GDM1 (cell line): ENCODE results near the gene OMA1.

Source experiments
- DNase-seq: peaks from one replicate; lab custom pipeline; 2025; lab: John Stamatoyannopoulos, UW

Gene OMA1

GRCh38 chr1:58459911-58460310 is 86.6 kb downstream of the OMA1 start:
- no peak for DNase-seq

GRCh38 chr1:58457023-58457635 is 89.4 kb downstream of the OMA1 start:
- DNase-seq: no peak

- DNase-seq: no peak
Observed at GRCh38 chr1:58456470-58456869, 90.1 kb downstream of the OMA1 start.

- DNase-seq: no peak
Observed at GRCh38 chr1:58454807-58455206, 91.7 kb downstream of the OMA1 start.

GRCh38 chr1:58454385-58454784 is 92.1 kb downstream of the OMA1 start:
- no peak for DNase-seq

- no peak for DNase-seq
Observed at GRCh38 chr1:58451560-58452191, 94.8 kb downstream of the OMA1 start.

- no peak for DNase-seq
Observed at GRCh38 chr1:58447886-58448285, 98.6 kb downstream of the OMA1 start.

GRCh38 chr1:58447042-58447441 is 99.5 kb downstream of the OMA1 start:
- DNase-seq: no peak

GRCh38 chr1:58446368-58446767 is 100.2 kb downstream of the OMA1 start:
- no peak for DNase-seq

GRCh38 chr1:58443986-58444868 is 102.3 kb downstream of the OMA1 start:
- no peak for DNase-seq

- DNase-seq: no peak
Observed at GRCh38 chr1:58442114-58442513, 104.4 kb downstream of the OMA1 start.

- no peak for DNase-seq
Observed at GRCh38 chr1:58441699-58442098, 104.8 kb downstream of the OMA1 start.

- DNase-seq: no peak
Observed at GRCh38 chr1:58440696-58441095, 105.8 kb downstream of the OMA1 start.

- no peak for DNase-seq
Observed at GRCh38 chr1:58439946-58440345, 106.6 kb downstream of the OMA1 start.

GRCh38 chr1:58438468-58438867 is 108.1 kb downstream of the OMA1 start:
- no peak for DNase-seq

- no peak for DNase-seq
Observed at GRCh38 chr1:58437623-58438022, 108.9 kb downstream of the OMA1 start.

- no peak for DNase-seq
Observed at GRCh38 chr1:58436615-58437297, 109.8 kb downstream of the OMA1 start.

- DNase-seq: no peak
Observed at GRCh38 chr1:58435376-58435775, 111.2 kb downstream of the OMA1 start.

- DNase-seq: no peak
Observed at GRCh38 chr1:58434607-58435006, 111.9 kb downstream of the OMA1 start.

- no peak for DNase-seq
Observed at GRCh38 chr1:58434181-58434580, 112.3 kb downstream of the OMA1 start.

GRCh38 chr1:58432851-58433668 is 113.5 kb downstream of the OMA1 start:
- DNase-seq: no peak
